HG02763 (cell line): ENCODE data around the gene GCGR.
A peak's percentile ranks its signal among the peaks of the same experiment; 100 is the strongest.

Source experiments
- ATAC-seq: cut with Tn5 transposase; IDR thresholded peaks from one replicate; pipeline ENCODE4 v1.9.1; 2021; ENCODE audit warnings: mild to moderate bottlenecking, moderate library complexity; ENCODE audit not compliant: unreplicated experiment

Gene GCGR

GRCh38 chr17:81845881-81846742 lies 42.2 kb downstream of the GCGR start:
- no peak for ATAC-seq

GRCh38 chr17:81846743-81847689 lies 43.1 kb downstream of the GCGR start:
- no peak for ATAC-seq

GRCh38 chr17:81849457-81849856 lies 45.5 kb downstream of the GCGR start:
- no peak for ATAC-seq

GRCh38 chr17:81851423-81851822 lies 47.5 kb downstream of the GCGR start:
- ATAC-seq: no peak

- no peak for ATAC-seq
These were observed 48.3 kb downstream of the GCGR start for GRCh38 chr17:81852237-81852636.

- ATAC-seq: no peak
These were observed 51.2 kb downstream of the GCGR start for GRCh38 chr17:81854974-81855774.

GRCh38 chr17:81858170-81858966 lies 54.4 kb downstream of the GCGR start:
- no peak for ATAC-seq

GRCh38 chr17:81858967-81859905 lies 55.3 kb downstream of the GCGR start:
- no peak for ATAC-seq

- ATAC-seq: peak; percentile 77
These were observed 56.2 kb downstream of the GCGR start, which contains the start of gene P4HB for GRCh38 chr17:81859906-81860755. Gene P4HB (minus strand): TSS chr17:81860535. CDS start chr17:81860471, 64 bp downstream.

- peak; percentile 81 for ATAC-seq
These were observed 57.0 kb downstream of the GCGR start for GRCh38 chr17:81860756-81861568.

GRCh38 chr17:81863123-81863675 lies 59.2 kb downstream of the GCGR start:
- ATAC-seq: no peak
